Memory B cell (primary cell): ENCODE data around the gene SYCP2L.
"Not testable (repeated sequence)": the region's sequence is repeated elsewhere in the genome, so short reads cannot be mapped to it uniquely, and the experiment has no call there.

Source experiments
- ATAC-seq: fragments of 150-1000 bp; cut with Tn5 transposase; 2 replicates; pipeline ENCODE4 v1.10.0; 2021; ENCODE audit warnings: low read depth, mild to moderate bottlenecking, moderate library complexity
- DNase-seq, 2 donors: peaks; one replicate each; pipeline ENCODE4 v3.0.0; 2022; ENCODE audit warnings: low spot score in 2 of 2
- H3K27ac Mint-ChIP-seq: one replicate; pipeline ENCODE4 v1.8.0; 2022; ENCODE audit warnings: mild to moderate bottlenecking, moderate library complexity, mixed read lengths
- H3K27me3 Mint-ChIP-seq: one replicate; pipeline ENCODE4 v1.8.0; 2022; ENCODE audit warnings: mixed read lengths
- H3K36me3 Mint-ChIP-seq: one replicate; pipeline ENCODE4 v1.8.0; 2022; ENCODE audit warnings: mild to moderate bottlenecking, mixed read lengths
- H3K4me1 Mint-ChIP-seq: one replicate; pipeline ENCODE4 v1.8.0; 2022; ENCODE audit warnings: mixed read lengths
- H3K4me3 Mint-ChIP-seq: one replicate; pipeline ENCODE4 v1.8.0; 2022; ENCODE audit warnings: mild to moderate bottlenecking, moderate library complexity, mixed read lengths
- H3K9me3 Mint-ChIP-seq: one replicate; pipeline ENCODE4 v1.8.0; 2022; ENCODE audit warnings: mixed read lengths

Gene SYCP2L

GRCh38 chr6:10886691-10887502 is at the start of gene SYCP2L:
Gene SYCP2L (plus strand): TSS chr6:10887052. CDS start chr6:10887127, 75 bp downstream.
- DNase-seq (peak in 1 of 2 donors; percentile 53), ATAC-seq (peak; percentile 59)

GRCh38 chr6:10837622-10837994 is 49.2 kb upstream of the SYCP2L start:
- Mint-ChIP-seq H3K36me3 (peaks cover 2% of the 10 kb centered on the region), H3K9me3 (peaks cover 3% of the 10 kb centered on the region), H3K4me1 (peaks cover 9% of the 10 kb centered on the region), H3K4me3 (peak overlapping the region; percentile 78), H3K27ac (peak overlapping the region; percentile 89), H3K27me3 (peaks cover 23% of the 10 kb centered on the region)
- DNase-seq: peak in 1 of 2 donors; percentile 45
- ATAC-seq: no peak

More at GRCh38 chr6:10886691-10887502, at the start of gene SYCP2L:
- Mint-ChIP-seq H3K9me3 (no peaks in the 10 kb centered on the region), H3K4me1 (peaks cover 18% of the 10 kb centered on the region), H3K36me3 (peaks cover 2% of the 10 kb centered on the region), H3K27me3 (peaks cover 14% of the 10 kb centered on the region), H3K4me3 (peak within 1 kb of the TSS; percentile 83), H3K27ac (peak within 1 kb of the TSS; percentile 25)

DNA sequence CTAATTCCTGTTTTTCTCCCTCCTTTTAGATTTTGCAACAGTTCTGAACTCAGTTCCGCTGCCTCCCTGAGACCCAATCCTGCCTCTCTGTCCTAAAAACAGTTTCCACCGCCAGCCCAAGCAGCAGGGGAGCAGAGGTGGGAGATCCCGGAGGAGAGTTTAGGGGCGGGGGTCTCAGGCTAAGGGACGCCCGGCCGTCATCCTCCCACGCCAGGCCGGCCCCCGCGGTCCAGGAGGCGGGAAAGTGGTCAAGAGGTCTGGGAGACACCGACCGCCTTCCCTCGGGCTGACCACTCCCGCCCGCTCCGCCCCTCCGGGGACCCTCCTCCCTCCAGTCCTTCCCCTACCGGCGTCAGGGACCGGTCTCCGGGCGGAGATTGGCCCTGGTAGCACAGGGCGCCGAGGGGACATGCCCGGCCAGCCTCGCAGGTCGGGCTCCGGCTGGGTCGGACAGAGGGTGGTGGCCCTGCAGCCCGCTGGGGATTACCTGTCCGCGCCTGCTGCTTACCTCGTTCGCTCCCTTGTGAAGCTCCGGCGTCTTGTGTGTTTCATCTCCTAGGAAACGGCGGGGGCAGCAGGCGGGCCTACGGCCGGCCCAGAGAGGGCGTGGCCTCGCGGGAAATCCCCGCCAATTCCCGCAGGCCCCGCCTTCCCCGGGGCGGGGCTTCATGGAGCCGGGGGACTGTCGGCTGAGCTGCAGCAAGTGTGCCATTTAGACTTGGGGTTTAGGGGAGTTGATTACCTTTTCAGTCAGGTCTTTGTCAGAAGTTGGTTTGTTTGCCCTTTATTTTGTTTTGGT is 48.7 kb upstream of the SYCP2L start, which contains the start of gene MAK:
MAK (minus strand) TSS at position 545 of the 799 bp plus-strand sequence. CDS start 7,891 bp downstream, outside the sequence.
- Mint-ChIP-seq H3K27ac (peak within 1 kb of the TSS; percentile 89), H3K36me3 (peaks cover 2% of the 10 kb centered on the region), H3K4me1 (peaks cover 9% of the 10 kb centered on the region), H3K4me3 (peak within 1 kb of the TSS; percentile 78), H3K9me3 (peaks cover 3% of the 10 kb centered on the region), H3K27me3 (peaks cover 23% of the 10 kb centered on the region)
- DNase-seq (peak; percentile 92 to 93), ATAC-seq (peak; percentile 89)

GRCh38 chr6:10838794-10839333 is 48.0 kb upstream of the SYCP2L start:
- peaks cover 2% of the 10 kb centered on the region for H3K36me3 Mint-ChIP-seq
- H3K4me3 Mint-ChIP-seq: peak overlapping the region; percentile 78
- DNase-seq: peak in 1 of 2 donors; percentile 14
- H3K4me1 Mint-ChIP-seq: peaks cover 9% of the 10 kb centered on the region
- peak; percentile 52 for ATAC-seq
- H3K27ac Mint-ChIP-seq: peak overlapping the region; percentile 89
- peaks cover 25% of the 10 kb centered on the region for H3K27me3 Mint-ChIP-seq
- H3K9me3 Mint-ChIP-seq: peaks cover 5% of the 10 kb centered on the region

GRCh38 chr6:10843554-10843953 is 43.3 kb upstream of the SYCP2L start:
- Mint-ChIP-seq H3K4me1 (peaks cover 7% of the 10 kb centered on the region), H3K36me3 (no peaks in the 10 kb centered on the region), H3K4me3 (no peak overlapping the region), H3K27ac (no peak overlapping the region), H3K9me3 (peaks cover 2% of the 10 kb centered on the region), H3K27me3 (peaks cover 10% of the 10 kb centered on the region)
- ATAC-seq (no peak), DNase-seq (no peak)

DNA sequence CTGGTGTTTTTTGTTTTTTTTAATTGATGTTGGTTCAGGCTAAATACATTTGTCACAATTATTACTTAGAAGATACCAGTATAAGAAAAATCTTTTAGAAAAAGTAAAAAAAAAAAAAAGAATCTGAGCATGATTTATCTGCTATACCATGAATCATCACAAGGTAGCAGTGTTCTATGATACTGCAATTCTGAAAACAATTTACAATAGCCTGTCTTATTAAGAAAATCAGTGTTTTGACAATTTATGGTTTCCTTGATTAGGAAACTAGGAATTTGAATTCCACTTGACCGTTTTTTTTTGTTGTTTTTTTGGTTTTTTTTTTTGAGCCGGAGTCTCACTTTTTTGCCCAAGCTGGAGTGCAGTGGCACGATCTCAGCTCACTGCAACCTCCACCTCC is 39.2 kb upstream of the SYCP2L start:
- no peak for DNase-seq
- Mint-ChIP-seq H3K4me1 (no peaks in the 10 kb centered on the region), H3K36me3 (no peaks in the 10 kb centered on the region), H3K9me3 (peaks cover 2% of the 10 kb centered on the region), H3K27ac (no peak overlapping the region), H3K27me3 (peaks cover 2% of the 10 kb centered on the region), H3K4me3 (no peak overlapping the region)
- no peak for ATAC-seq

DNA sequence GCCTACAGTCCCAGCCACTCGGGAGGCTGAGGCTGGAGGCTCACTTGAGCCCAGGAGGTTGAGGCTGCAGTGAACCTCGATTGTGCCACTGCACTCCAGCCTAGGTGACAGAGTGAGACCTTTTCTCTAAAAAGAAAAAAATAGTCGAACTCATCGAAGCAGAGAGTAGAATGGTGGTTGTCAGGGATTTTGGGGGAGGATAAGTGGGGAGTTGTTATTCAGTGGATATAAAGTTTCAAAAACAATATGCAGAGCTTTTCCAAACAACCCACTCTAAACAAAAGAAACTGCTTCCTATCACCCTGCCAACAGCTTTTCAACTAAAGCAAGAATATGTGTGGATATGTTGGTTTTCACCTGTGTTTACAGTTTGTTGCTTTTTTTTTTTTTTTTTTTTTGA is 37.0 kb upstream of the SYCP2L start:
- peaks cover 7% of the 10 kb centered on the region for H3K9me3 Mint-ChIP-seq
- H3K27ac Mint-ChIP-seq: no peak overlapping the region
- H3K27me3 Mint-ChIP-seq: no peaks in the 10 kb centered on the region
- H3K36me3 Mint-ChIP-seq: no peaks in the 10 kb centered on the region
- H3K4me1 Mint-ChIP-seq: no peaks in the 10 kb centered on the region
- DNase-seq (no peak), ATAC-seq (no peak)
- H3K4me3 Mint-ChIP-seq: no peak overlapping the region

GRCh38 chr6:10850728-10851127 is 36.1 kb upstream of the SYCP2L start:
- H3K9me3 Mint-ChIP-seq: peaks cover 7% of the 10 kb centered on the region
- no peak overlapping the region for H3K27ac Mint-ChIP-seq
- H3K4me1 Mint-ChIP-seq: no peaks in the 10 kb centered on the region
- no peak for DNase-seq
- no peaks in the 10 kb centered on the region for H3K36me3 Mint-ChIP-seq
- no peak for ATAC-seq
- no peak overlapping the region for H3K4me3 Mint-ChIP-seq
- no peaks in the 10 kb centered on the region for H3K27me3 Mint-ChIP-seq

- H3K27me3 Mint-ChIP-seq: peaks cover 2% of the 10 kb centered on the region
- no peak overlapping the region for H3K4me3 Mint-ChIP-seq
- ATAC-seq (no peak), DNase-seq (no peak)
- no peaks in the 10 kb centered on the region for H3K36me3 Mint-ChIP-seq
- H3K27ac Mint-ChIP-seq: no peak overlapping the region
- H3K4me1 Mint-ChIP-seq: no peaks in the 10 kb centered on the region
- H3K9me3 Mint-ChIP-seq: peaks cover 7% of the 10 kb centered on the region
These were observed 34.4 kb upstream of the SYCP2L start for GRCh38 chr6:10852361-10852960.

DNA sequence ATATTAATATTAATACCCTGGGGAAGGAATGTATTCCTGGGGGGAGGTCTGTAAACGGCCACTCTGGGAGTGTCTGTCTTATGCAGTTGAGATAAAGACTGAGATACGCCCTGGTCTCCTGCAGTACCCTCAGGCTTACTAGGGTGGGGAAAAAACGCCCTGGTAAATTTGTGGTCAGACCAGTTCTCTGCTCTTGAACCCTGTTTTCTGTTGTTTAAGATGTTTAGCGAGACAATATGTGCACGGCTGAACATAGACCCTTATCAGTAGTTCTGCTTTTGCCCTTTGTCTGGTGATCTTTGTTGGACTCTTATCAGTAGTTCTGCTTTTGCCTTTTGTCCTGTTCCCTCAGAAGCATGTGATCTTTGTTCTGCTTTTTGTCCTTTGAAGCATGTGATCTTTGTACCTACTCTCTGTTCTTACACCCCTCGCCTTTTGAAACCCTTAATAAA is 33.0 kb upstream of the SYCP2L start:
- H3K27me3 Mint-ChIP-seq, H3K4me1 Mint-ChIP-seq, ATAC-seq, H3K9me3 Mint-ChIP-seq, H3K4me3 Mint-ChIP-seq, H3K36me3 Mint-ChIP-seq, DNase-seq, H3K27ac Mint-ChIP-seq: not testable (repeated sequence)

DNA sequence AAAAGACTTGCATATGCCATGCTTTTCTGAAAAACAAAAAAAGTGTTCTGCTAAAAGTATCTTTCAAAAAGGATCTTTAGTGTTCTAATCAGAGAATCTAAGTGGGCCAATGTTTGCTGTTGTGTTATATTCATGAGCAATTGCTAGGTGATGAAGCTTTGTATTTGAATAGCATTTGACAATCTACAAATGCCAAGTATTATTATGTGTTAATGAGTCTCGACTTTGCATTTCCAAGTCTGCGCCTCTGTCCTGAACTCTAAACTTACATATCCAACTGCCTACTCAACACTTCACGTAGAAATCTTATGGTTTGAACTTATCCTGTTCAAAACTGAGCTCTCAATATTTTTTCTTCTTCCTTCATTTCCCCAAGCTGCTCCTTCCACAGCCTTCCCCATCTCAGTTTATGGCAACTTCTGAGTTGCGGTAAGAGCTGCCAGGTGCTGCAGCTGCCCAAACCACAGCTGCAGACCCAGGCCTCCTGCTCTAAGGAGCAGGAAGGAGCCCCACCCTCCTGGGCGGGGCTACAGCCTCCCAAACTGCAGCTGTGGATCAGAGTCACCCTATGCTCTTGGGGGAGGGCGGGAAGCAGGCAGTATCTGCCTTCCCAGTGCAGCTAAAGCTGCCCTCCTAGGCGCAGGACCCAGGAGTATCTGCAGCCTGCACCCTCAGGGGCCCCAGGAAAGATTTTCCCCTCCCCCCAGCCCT is 31.8 kb upstream of the SYCP2L start:
- no peak overlapping the region for H3K4me3 Mint-ChIP-seq
- no peak for ATAC-seq
- no peaks in the 10 kb centered on the region for H3K36me3 Mint-ChIP-seq
- H3K27ac Mint-ChIP-seq: no peak overlapping the region
- H3K9me3 Mint-ChIP-seq: peaks cover 7% of the 10 kb centered on the region
- peaks cover 2% of the 10 kb centered on the region for H3K27me3 Mint-ChIP-seq
- no peaks in the 10 kb centered on the region for H3K4me1 Mint-ChIP-seq
- DNase-seq: no peak

- ATAC-seq (no peak), DNase-seq (no peak)
- no peak overlapping the region for H3K4me3 Mint-ChIP-seq
- H3K27ac Mint-ChIP-seq: no peak overlapping the region
- H3K9me3 Mint-ChIP-seq: peaks cover 7% of the 10 kb centered on the region
- H3K4me1 Mint-ChIP-seq: no peaks in the 10 kb centered on the region
- peaks cover 2% of the 10 kb centered on the region for H3K36me3 Mint-ChIP-seq
- peaks cover 2% of the 10 kb centered on the region for H3K27me3 Mint-ChIP-seq
These were observed 29.6 kb upstream of the SYCP2L start for GRCh38 chr6:10857259-10857658.

- Mint-ChIP-seq H3K36me3 (peaks cover 2% of the 10 kb centered on the region), H3K27me3 (peaks cover 2% of the 10 kb centered on the region), H3K9me3 (no peaks in the 10 kb centered on the region), H3K4me3 (no peak overlapping the region), H3K4me1 (no peaks in the 10 kb centered on the region), H3K27ac (no peak overlapping the region)
- DNase-seq (no peak), ATAC-seq (no peak)
These were observed 25.8 kb upstream of the SYCP2L start for GRCh38 chr6:10861086-10861485.
